Endodermal cell (in vitro differentiated cells): ENCODE measurements around the gene ZC4H2. TPM values are rescaled to one million over a fixed set of nuclear protein-coding genes. Genes with fewer than 3 reads are reported as not detected.
"Not testable (repeated sequence)": the region's sequence is repeated elsewhere in the genome, so short reads cannot be mapped to it uniquely, and the experiment has no call there.

Experiments used
- DNase-seq: peaks from one replicate; pipeline ENCODE4 v3.0.0-alpha.2; 2017
- H3K27ac ChIP-seq: 2 replicates; pipeline ENCODE4 v1.5.1; 2013; ENCODE audit warnings: mild to moderate bottlenecking, low read depth, low read length, moderate library complexity
- H3K27me3 ChIP-seq: 2 replicates; pipeline ENCODE4 v1.6.1; 2013; ENCODE audit warnings: mild to moderate bottlenecking, low read length, moderate library complexity; ENCODE audit not compliant: insufficient read depth, control insufficient read depth, poor library complexity, severe bottlenecking
- H3K36me3 ChIP-seq: 2 replicates; pipeline ENCODE4 v1.7.0; 2013; ENCODE audit warnings: mild to moderate bottlenecking, low read length, moderate library complexity; ENCODE audit not compliant: control insufficient read depth, insufficient read depth
- H3K4me1 ChIP-seq: one replicate; pipeline ENCODE4 v1.7.0; 2013; ENCODE audit warnings: low read length; ENCODE audit not compliant: control insufficient read depth, insufficient read depth
- H3K4me3 ChIP-seq: 2 replicates; pipeline ENCODE4 v1.5.1; 2013; ENCODE audit warnings: mild to moderate bottlenecking, low read length, moderate library complexity
- H3K9ac ChIP-seq: 2 replicates; pipeline ENCODE4 v1.6.1; 2013; ENCODE audit warnings: mild to moderate bottlenecking, low read length, moderate library complexity; ENCODE audit not compliant: poor library complexity, severe bottlenecking; ENCODE audit errors: extremely low read depth
- H3K9me3 ChIP-seq: 2 replicates; pipeline ENCODE4 v1.6.1; 2013; ENCODE audit warnings: mild to moderate bottlenecking, low read length, moderate library complexity; ENCODE audit not compliant: control insufficient read depth
- H3K27ac Mint-ChIP-seq: 2 replicates; pipeline ENCODE4 v1.8.0; 2020; ENCODE audit warnings: mixed read lengths
- H3K27me3 Mint-ChIP-seq: 2 replicates; pipeline ENCODE4 v1.8.0; 2021; ENCODE audit warnings: mild to moderate bottlenecking, mixed read lengths; ENCODE audit not compliant: insufficient read depth
- H3K36me3 Mint-ChIP-seq: 2 replicates; pipeline ENCODE4 v1.8.0; 2020; ENCODE audit warnings: low read depth, mixed read lengths
- H3K4me1 Mint-ChIP-seq: 2 replicates; pipeline ENCODE4 v1.8.0; 2020; ENCODE audit warnings: mixed read lengths
- H3K4me3 Mint-ChIP-seq: 2 replicates; pipeline ENCODE4 v1.8.0; 2020; ENCODE audit warnings: mild to moderate bottlenecking, moderate library complexity, mixed read lengths
- H3K9me3 Mint-ChIP-seq: 2 replicates; pipeline ENCODE4 v1.8.0; 2020; ENCODE audit warnings: mild to moderate bottlenecking, mixed read lengths
- WGBS, 2 experiments: methylation state at CpG; one replicate each; pipeline versions ENCODE4 v1.1.5 to v1.1.7; 2013; ENCODE audit warnings: missing lambda C conversion rate in 2 of 2, mixed read lengths in 1 of 2; ENCODE audit not compliant: insufficient coverage in 1 of 2, insufficient read length in 1 of 2; 5-methylcytosine and 5-hydroxymethylcytosine counted together
- total RNA-seq, 2 donors: library from RNA; stranded (reverse); fragmentation: NEBNext Ultra II Directional in 1 of 2; extraction: Animal tissue kit (Norgen Biotek cat#: 25700) in 1 of 2; gene quantifications; 2 replicates in 1 of 2; 3 replicates in 1 of 2; pipeline ENCODE4 v1.2.1, GENCODE V29; 2021
- TF ChIP-seq, protein P1 (sequence below): fragments of 200-600 bp; sonication (generic); conservative IDR thresholded peaks from 2 replicates; pipeline ENCODE4 v1.5.0; 2021; ENCODE audit warnings: antibody characterized with exemption, mild to moderate bottlenecking

The ZC4H2 gene
- total RNA-seq, 2 donors from 2014 or later: 31.9 to 47.8 TPM

DNA sequence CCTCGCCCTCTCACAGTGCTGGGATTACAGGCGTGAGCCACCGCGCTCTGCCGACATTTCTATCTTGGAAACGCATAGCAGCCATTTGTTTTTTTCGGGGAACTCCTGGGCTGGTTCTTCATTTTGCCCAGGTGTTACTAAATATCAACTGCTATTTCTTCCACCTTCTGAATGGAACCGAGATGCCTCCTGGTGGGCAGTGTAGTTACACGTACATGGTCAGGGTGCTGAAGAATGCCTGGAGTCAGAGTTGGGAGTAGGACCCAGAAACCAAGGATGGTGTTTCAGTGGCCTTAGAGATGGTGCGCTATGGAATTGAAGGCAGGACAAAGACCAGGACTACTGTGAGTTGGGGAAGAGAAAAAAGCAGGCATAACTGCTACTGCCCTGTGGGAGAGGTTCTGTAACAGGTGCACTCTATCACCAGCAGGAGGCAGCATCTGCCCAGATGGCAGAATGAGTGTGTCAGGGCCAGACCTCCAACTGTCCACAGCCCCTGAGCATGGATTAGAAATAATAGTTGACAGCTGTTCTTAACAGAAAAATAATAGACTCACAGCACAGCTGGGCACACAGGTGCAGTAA is 81.7 kb downstream of the ZC4H2 start:
- H3K9me3 Mint-ChIP-seq: peaks cover 60% of the 10 kb centered on the region
- 85 to 95% methylated on average over 4 to 10 of the region's 10 CpGs for WGBS, 2 experiments
- H3K9me3 ChIP-seq: peaks cover 8% of the 10 kb centered on the region
- H3K9ac ChIP-seq: no peak overlapping the region
- no peaks in the 10 kb centered on the region for H3K36me3 Mint-ChIP-seq
- H3K36me3 ChIP-seq: no peaks in the 10 kb centered on the region
- peak; percentile 84 for DNase-seq
- H3K27ac ChIP-seq: no peak overlapping the region
- TF ChIP-seq, protein P1, sequence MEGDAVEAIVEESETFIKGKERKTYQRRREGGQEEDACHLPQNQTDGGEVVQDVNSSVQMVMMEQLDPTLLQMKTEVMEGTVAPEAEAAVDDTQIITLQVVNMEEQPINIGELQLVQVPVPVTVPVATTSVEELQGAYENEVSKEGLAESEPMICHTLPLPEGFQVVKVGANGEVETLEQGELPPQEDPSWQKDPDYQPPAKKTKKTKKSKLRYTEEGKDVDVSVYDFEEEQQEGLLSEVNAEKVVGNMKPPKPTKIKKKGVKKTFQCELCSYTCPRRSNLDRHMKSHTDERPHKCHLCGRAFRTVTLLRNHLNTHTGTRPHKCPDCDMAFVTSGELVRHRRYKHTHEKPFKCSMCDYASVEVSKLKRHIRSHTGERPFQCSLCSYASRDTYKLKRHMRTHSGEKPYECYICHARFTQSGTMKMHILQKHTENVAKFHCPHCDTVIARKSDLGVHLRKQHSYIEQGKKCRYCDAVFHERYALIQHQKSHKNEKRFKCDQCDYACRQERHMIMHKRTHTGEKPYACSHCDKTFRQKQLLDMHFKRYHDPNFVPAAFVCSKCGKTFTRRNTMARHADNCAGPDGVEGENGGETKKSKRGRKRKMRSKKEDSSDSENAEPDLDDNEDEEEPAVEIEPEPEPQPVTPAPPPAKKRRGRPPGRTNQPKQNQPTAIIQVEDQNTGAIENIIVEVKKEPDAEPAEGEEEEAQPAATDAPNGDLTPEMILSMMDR: peak; percentile 83
- peaks cover 16% of the 10 kb centered on the region for H3K27me3 ChIP-seq
- peaks cover 13% of the 10 kb centered on the region for H3K27me3 Mint-ChIP-seq
- no peak overlapping the region for H3K4me3 Mint-ChIP-seq
- no peak overlapping the region for H3K27ac Mint-ChIP-seq
- no peaks in the 10 kb centered on the region for H3K4me1 ChIP-seq
- peaks cover 1% of the 10 kb centered on the region for H3K4me1 Mint-ChIP-seq
- no peak overlapping the region for H3K4me3 ChIP-seq

DNA sequence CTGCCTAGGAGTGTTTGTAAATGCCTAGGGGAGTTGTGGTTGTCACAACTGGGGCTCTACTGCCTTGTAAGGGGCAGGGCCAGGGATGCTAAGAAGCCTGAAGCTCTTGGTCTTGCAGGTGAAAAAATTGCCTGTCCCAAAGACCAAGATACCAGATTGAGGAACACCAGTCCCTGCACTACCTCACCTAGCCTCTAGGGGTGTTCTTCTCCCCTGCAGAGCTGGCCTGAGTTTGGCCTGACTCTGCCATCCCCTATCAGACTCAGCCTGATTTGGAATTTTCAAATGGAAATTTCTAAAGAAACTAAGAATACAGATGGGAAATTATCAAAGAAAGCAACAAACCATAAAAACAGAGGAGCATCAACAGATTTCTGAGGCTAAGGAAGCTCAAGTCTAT is 90.4 kb downstream of the ZC4H2 start:
- H3K4me1 Mint-ChIP-seq: no peaks in the 10 kb centered on the region
- peaks cover 8% of the 10 kb centered on the region for H3K27me3 Mint-ChIP-seq
- no peak overlapping the region for H3K27ac Mint-ChIP-seq
- no peaks in the 10 kb centered on the region for H3K4me1 ChIP-seq
- no peaks in the 10 kb centered on the region for H3K9me3 ChIP-seq
- no peak overlapping the region for H3K4me3 ChIP-seq
- no peaks in the 10 kb centered on the region for H3K36me3 ChIP-seq
- no peak overlapping the region for H3K4me3 Mint-ChIP-seq
- peak; percentile 73 for DNase-seq
- no peak overlapping the region for H3K9ac ChIP-seq
- no peaks in the 10 kb centered on the region for H3K27me3 ChIP-seq
- no peaks in the 10 kb centered on the region for H3K36me3 Mint-ChIP-seq
- TF ChIP-seq, protein P1: peak; percentile 74
- H3K9me3 Mint-ChIP-seq: peaks cover 53% of the 10 kb centered on the region
- H3K27ac ChIP-seq: no peak overlapping the region

DNA sequence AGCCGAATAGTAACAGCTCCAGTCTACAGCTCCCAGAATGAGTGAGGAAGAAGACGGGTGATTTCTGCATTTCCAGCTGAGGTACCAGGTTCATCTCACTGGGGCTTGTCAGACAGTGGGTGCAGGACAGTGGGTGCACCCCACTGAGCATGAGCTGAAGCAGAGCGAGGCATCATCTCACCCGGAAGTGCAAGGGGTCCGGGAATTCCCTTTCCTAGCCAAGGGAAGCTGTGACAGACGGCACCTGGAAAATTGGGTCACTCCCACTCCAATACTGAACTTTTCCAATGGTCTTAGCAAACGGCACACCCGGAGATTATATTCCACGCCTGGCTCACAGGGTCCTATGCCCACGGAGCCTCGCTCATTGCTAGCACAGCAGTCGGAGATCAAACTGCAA is 97.5 kb downstream of the ZC4H2 start:
- not testable (repeated sequence) for H3K36me3 ChIP-seq, H3K9ac ChIP-seq, H3K36me3 Mint-ChIP-seq, H3K4me3 ChIP-seq, H3K4me1 Mint-ChIP-seq, H3K27ac Mint-ChIP-seq, DNase-seq, H3K27me3 ChIP-seq, H3K9me3 ChIP-seq, H3K4me3 Mint-ChIP-seq, H3K27me3 Mint-ChIP-seq, H3K4me1 ChIP-seq, H3K27ac ChIP-seq
- WGBS, 2 experiments: 73 to 93% methylated on average over 3 to 12 of the region's 12 CpGs
- peaks cover 76% of the 10 kb centered on the region for H3K9me3 Mint-ChIP-seq

DNA sequence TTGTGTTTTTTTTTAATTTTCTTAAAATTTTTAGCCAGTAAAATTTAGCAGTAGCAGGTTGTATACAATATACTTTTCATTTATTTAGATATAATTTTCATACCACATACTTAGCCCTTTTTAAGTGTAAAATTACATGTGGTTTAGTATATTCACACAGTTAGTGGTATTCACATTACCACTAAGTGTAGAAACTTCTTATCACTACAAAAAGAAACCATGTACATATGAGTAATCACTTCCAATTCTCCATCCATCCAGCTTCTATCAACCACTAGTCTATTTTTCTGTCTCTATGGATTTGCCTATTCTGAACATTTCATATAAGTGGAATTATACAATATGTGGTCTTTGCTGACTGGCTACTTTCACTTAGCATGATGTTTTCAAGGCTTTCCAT is 109.0 kb downstream of the ZC4H2 start:
- H3K9me3 Mint-ChIP-seq: peaks cover 43% of the 10 kb centered on the region
- H3K27ac Mint-ChIP-seq: no peak overlapping the region
- H3K4me1 Mint-ChIP-seq: no peaks in the 10 kb centered on the region
- H3K4me1 ChIP-seq: no peaks in the 10 kb centered on the region
- no peak overlapping the region for H3K9ac ChIP-seq
- H3K27me3 Mint-ChIP-seq: no peaks in the 10 kb centered on the region
- H3K36me3 ChIP-seq: no peaks in the 10 kb centered on the region
- no peak overlapping the region for H3K4me3 ChIP-seq
- H3K9me3 ChIP-seq: no peaks in the 10 kb centered on the region
- no peak overlapping the region for H3K4me3 Mint-ChIP-seq
- no peak overlapping the region for H3K27ac ChIP-seq
- no peak for DNase-seq
- TF ChIP-seq, protein P1: no peak
- no peaks in the 10 kb centered on the region for H3K27me3 ChIP-seq
- H3K36me3 Mint-ChIP-seq: no peaks in the 10 kb centered on the region
